GM12878 (cell line): ENCODE results near the gene PDGFA. TPM values are rescaled to one million over a fixed set of nuclear protein-coding genes. Genes with fewer than 3 reads are reported as not detected.

Source experiments
- BHLHE40 ChIP-seq, 2 experiments: fragments of 450-650 bp in 1 of 2; IDR thresholded peaks; 2 replicates each; pipeline ENCODE4 v1.6.1; 2011 to 2017; ENCODE audit warnings: low read depth in 2 of 2, borderline replicate concordance in 1 of 2, improper control_type of control experiment in 1 of 2, low read length in 1 of 2, mild to moderate bottlenecking in 1 of 2
- BMI1 ChIP-seq: fragments of 450-650 bp; IDR thresholded peaks from 2 replicates; pipeline ENCODE4 v1.6.1; 2016; ENCODE audit warnings: mild to moderate bottlenecking, moderate library complexity, borderline replicate concordance
- HDGF ChIP-seq: fragments of 450-650 bp; IDR thresholded peaks from 2 replicates; pipeline ENCODE4 v1.6.1; 2016; ENCODE audit warnings: antibody characterized with exemption
- KAT2A ChIP-seq: conservative IDR thresholded peaks from 2 replicates; pipeline ENCODE4 v1.6.1; 2011; ENCODE audit warnings: low read depth, low read length; ENCODE audit not compliant: control insufficient read depth
- MYC ChIP-seq: IDR thresholded peaks from 2 replicates; pipeline ENCODE4 v1.6.1; 2011; ENCODE audit warnings: mild to moderate bottlenecking, low read length, moderate library complexity, inconsistent platforms; ENCODE audit not compliant: insufficient read depth, insufficient replicate concordance, insufficient read length, severe bottlenecking
- NFIC ChIP-seq: IDR thresholded peaks from 2 replicates; pipeline ENCODE4 v1.6.1; 2012; ENCODE audit warnings: low read depth, mild to moderate bottlenecking, inconsistent platforms, low read length, moderate library complexity
- NFXL1 ChIP-seq: fragments of 450-650 bp; IDR thresholded peaks from 2 replicates; pipeline ENCODE4 v1.6.1; 2017; ENCODE audit warnings: antibody characterized with exemption, mild to moderate bottlenecking, borderline replicate concordance
- NRF1 ChIP-seq: conservative IDR thresholded peaks from 2 replicates; pipeline ENCODE4 v1.6.1; 2011; ENCODE audit warnings: mild to moderate bottlenecking, low read depth, low read length, improper control_type of control experiment
- RBBP5 ChIP-seq: fragments of 200-600 bp; sonication (generic); conservative IDR thresholded peaks from 2 replicates; pipeline ENCODE4 v1.6.1; 2016
- SMARCA5 ChIP-seq: fragments of 450-650 bp; IDR thresholded peaks from 2 replicates; pipeline ENCODE4 v1.6.1; 2017; ENCODE audit warnings: mild to moderate bottlenecking
- WRNIP1 ChIP-seq: IDR thresholded peaks from 2 replicates; pipeline ENCODE4 v1.6.1; 2011; ENCODE audit warnings: low read depth, low read length, improper control_type of control experiment, borderline replicate concordance
- ZNF24 ChIP-seq: fragments of 450-650 bp; IDR thresholded peaks from 2 replicates; pipeline ENCODE4 v1.6.1; 2017; ENCODE audit warnings: antibody characterized with exemption, mild to moderate bottlenecking
- polyA plus RNA-seq, 11 experiments: library from polyadenylated mRNA; depleted of rRNA in 4 of 11; unstranded in 6 of 11; stranded (reverse) in 5 of 11; fragments of >200 nt; fragmentation: Nextera tagmentation in 4 of 11; fragmentation: Illumina TruSeq in 1 of 11; extraction: Ambion mirVana in 4 of 11; extraction: Trizol in 1 of 11; gene quantifications; 1 replicate in 1 of 11; 2 replicates in 10 of 11; pipeline versions ENCODE4 v1.2.1 to v1.2.3, GENCODE V29; 2011 to 2016; ENCODE audit warnings: inconsistent platforms in 2 of 11, missing spikeins in 2 of 11, low read depth in 1 of 11
- total RNA-seq, 4 experiments: library from RNA; depleted of rRNA in 3 of 4; stranded (reverse); fragments of >200 nt in 3 of 4; fragmentation: Illumina TruSeq in 1 of 4; extraction: Trizol in 1 of 4; gene quantifications; 2 replicates each; pipeline versions ENCODE4 v1.2.1 to v1.2.3, GENCODE V29; 2013 to 2021
- TF ChIP-seq, protein P1 (sequence below): fragments of 450-650 bp; IDR thresholded peaks from 2 replicates; pipeline ENCODE4 v1.6.1; 2018; ENCODE audit warnings: borderline replicate concordance, mild to moderate bottlenecking; ENCODE audit not compliant: partially characterized antibody
- TF ChIP-seq, protein P2 (sequence below): fragments of 150-350 bp; IDR thresholded peaks from 2 replicates; pipeline ENCODE4 v1.6.1; 2016; ENCODE audit warnings: low read depth, low read length
- TF ChIP-seq, protein P3 (sequence below), 3 experiments: IDR thresholded peaks in 2 of 3; conservative IDR thresholded peaks in 1 of 3; 2 replicates each; pipeline ENCODE4 v1.5.1; 2011; ENCODE audit warnings: low read depth in 3 of 3, low read length in 3 of 3, mild to moderate bottlenecking in 3 of 3, control low read depth in 2 of 3, moderate library complexity in 2 of 3, inconsistent platforms in 1 of 3, mixed read lengths in 1 of 3; ENCODE audit not compliant: control insufficient read depth in 2 of 3, insufficient read depth in 1 of 3; ENCODE audit errors: extremely low read depth in 1 of 3
- TF ChIP-seq, protein P4 (sequence below): fragments of 450-650 bp; IDR thresholded peaks from 2 replicates; pipeline ENCODE4 v1.6.1; 2017; ENCODE audit warnings: mild to moderate bottlenecking, moderate library complexity

Gene PDGFA
- total and polyA plus RNA-seq, 10 of the 15 experiments (the other 5 are each of a cell fraction or from before 2014, with no cell fraction given): 2.5 to 10.0 (median 5.6) TPM

DNA sequence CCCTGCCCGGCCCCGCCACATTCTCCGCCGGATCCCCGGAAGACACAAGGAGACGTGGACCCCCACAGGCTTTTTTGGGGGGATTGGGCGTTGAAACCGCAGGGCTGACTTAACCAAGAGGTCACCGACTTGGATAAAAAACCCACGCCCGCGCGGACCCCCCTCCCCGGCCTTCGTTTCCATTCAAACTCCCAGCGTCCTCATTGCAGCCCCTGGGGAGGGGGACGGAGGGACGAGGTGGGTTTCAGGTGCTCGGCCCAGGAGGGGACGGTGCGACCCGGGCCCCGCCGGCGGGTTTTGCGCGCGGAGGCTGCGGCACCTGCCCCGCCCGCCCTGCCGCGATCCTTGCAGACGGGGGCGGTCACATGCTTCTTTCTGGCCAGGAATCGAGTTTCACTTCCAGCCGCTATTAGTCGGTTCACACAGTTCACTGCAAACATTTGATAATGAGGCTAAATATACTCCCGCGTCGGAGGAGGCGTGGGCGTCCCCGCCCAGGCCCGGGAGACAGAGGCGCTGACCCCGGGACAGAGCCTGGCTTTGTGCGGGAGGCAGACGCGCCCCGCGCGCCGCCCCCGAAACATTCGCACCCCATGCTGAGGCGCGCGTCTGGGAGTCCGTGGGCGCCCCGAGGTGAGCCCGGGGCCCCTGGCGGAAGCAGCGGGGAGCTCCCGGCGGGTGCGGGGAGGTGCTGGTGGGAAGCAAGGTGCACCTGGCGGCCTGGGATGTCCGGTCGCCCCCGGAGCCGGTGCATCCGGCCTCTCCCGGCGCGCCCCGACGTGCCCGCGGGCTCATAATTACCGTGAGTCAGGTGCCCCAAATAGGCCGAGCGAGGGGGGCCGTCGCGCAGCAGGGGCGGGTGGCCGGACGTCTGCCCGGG is 2.7 kb upstream of the PDGFA start (continued):
- TF ChIP-seq, protein P1, sequence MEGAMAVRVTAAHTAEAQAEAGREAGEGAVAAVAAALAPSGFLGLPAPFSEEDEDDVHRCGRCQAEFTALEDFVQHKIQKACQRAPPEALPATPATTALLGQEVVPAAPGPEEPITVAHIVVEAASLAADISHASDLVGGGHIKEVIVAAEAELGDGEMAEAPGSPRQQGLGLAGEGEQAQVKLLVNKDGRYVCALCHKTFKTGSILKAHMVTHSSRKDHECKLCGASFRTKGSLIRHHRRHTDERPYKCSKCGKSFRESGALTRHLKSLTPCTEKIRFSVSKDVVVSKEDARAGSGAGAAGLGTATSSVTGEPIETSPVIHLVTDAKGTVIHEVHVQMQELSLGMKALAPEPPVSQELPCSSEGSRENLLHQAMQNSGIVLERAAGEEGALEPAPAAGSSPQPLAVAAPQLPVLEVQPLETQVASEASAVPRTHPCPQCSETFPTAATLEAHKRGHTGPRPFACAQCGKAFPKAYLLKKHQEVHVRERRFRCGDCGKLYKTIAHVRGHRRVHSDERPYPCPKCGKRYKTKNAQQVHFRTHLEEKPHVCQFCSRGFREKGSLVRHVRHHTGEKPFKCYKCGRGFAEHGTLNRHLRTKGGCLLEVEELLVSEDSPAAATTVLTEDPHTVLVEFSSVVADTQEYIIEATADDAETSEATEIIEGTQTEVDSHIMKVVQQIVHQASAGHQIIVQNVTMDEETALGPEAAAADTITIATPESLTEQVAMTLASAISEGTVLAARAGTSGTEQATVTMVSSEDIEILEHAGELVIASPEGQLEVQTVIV: no peak
- TF ChIP-seq RBBP5: no peak
- no peak for TF ChIP-seq HDGF
- TF ChIP-seq, protein P2, sequence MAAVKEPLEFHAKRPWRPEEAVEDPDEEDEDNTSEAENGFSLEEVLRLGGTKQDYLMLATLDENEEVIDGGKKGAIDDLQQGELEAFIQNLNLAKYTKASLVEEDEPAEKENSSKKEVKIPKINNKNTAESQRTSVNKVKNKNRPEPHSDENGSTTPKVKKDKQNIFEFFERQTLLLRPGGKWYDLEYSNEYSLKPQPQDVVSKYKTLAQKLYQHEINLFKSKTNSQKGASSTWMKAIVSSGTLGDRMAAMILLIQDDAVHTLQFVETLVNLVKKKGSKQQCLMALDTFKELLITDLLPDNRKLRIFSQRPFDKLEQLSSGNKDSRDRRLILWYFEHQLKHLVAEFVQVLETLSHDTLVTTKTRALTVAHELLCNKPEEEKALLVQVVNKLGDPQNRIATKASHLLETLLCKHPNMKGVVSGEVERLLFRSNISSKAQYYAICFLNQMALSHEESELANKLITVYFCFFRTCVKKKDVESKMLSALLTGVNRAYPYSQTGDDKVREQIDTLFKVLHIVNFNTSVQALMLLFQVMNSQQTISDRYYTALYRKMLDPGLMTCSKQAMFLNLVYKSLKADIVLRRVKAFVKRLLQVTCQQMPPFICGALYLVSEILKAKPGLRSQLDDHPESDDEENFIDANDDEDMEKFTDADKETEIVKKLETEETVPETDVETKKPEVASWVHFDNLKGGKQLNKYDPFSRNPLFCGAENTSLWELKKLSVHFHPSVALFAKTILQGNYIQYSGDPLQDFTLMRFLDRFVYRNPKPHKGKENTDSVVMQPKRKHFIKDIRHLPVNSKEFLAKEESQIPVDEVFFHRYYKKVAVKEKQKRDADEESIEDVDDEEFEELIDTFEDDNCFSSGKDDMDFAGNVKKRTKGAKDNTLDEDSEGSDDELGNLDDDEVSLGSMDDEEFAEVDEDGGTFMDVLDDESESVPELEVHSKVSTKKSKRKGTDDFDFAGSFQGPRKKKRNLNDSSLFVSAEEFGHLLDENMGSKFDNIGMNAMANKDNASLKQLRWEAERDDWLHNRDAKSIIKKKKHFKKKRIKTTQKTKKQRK: no peak
- no peak for TF ChIP-seq ZNF24
- TF ChIP-seq, protein P3, sequence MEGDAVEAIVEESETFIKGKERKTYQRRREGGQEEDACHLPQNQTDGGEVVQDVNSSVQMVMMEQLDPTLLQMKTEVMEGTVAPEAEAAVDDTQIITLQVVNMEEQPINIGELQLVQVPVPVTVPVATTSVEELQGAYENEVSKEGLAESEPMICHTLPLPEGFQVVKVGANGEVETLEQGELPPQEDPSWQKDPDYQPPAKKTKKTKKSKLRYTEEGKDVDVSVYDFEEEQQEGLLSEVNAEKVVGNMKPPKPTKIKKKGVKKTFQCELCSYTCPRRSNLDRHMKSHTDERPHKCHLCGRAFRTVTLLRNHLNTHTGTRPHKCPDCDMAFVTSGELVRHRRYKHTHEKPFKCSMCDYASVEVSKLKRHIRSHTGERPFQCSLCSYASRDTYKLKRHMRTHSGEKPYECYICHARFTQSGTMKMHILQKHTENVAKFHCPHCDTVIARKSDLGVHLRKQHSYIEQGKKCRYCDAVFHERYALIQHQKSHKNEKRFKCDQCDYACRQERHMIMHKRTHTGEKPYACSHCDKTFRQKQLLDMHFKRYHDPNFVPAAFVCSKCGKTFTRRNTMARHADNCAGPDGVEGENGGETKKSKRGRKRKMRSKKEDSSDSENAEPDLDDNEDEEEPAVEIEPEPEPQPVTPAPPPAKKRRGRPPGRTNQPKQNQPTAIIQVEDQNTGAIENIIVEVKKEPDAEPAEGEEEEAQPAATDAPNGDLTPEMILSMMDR (IDR thresholded peaks at IDR 0.05 in 2 of 3, conservative IDR thresholded peaks at IDR 0.05 in 1 of 3; ENCODE audit: control insufficient read depth in 2 of 3, extremely low read depth in 1 of 3, insufficient read depth in 1 of 3, low read depth in 3 of 3, low read length in 3 of 3): peak in 1 of 3 experiments; percentile 15; a peak in 1 of 6 replicates
- TF ChIP-seq NFXL1: no peak
- TF ChIP-seq MYC: no peak
- TF ChIP-seq BHLHE40 (IDR thresholded peaks at IDR 0.05; ENCODE audit: borderline replicate concordance in 1 of 2, low read depth in 2 of 2, low read length in 1 of 2): peak; percentile 57 to 70; a peak in 3 of 4 replicates
- TF ChIP-seq NRF1: no peak
- TF ChIP-seq NFIC: peak; percentile 56; the same call in 1 of the 2 replicates
- TF ChIP-seq BMI1: no peak; the same call in 1 of the 2 replicates
- TF ChIP-seq WRNIP1: no peak
- TF ChIP-seq, protein P4, sequence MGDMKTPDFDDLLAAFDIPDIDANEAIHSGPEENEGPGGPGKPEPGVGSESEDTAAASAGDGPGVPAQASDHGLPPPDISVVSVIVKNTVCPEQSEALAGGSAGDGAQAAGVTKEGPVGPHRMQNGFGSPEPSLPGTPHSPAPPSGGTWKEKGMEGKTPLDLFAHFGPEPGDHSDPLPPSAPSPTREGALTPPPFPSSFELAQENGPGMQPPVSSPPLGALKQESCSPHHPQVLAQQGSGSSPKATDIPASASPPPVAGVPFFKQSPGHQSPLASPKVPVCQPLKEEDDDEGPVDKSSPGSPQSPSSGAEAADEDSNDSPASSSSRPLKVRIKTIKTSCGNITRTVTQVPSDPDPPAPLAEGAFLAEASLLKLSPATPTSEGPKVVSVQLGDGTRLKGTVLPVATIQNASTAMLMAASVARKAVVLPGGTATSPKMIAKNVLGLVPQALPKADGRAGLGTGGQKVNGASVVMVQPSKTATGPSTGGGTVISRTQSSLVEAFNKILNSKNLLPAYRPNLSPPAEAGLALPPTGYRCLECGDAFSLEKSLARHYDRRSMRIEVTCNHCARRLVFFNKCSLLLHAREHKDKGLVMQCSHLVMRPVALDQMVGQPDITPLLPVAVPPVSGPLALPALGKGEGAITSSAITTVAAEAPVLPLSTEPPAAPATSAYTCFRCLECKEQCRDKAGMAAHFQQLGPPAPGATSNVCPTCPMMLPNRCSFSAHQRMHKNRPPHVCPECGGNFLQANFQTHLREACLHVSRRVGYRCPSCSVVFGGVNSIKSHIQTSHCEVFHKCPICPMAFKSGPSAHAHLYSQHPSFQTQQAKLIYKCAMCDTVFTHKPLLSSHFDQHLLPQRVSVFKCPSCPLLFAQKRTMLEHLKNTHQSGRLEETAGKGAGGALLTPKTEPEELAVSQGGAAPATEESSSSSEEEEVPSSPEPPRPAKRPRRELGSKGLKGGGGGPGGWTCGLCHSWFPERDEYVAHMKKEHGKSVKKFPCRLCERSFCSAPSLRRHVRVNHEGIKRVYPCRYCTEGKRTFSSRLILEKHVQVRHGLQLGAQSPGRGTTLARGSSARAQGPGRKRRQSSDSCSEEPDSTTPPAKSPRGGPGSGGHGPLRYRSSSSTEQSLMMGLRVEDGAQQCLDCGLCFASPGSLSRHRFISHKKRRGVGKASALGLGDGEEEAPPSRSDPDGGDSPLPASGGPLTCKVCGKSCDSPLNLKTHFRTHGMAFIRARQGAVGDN: no peak
- peak; percentile 19; the same call in 1 of the 2 replicates for TF ChIP-seq SMARCA5
- no peak for TF ChIP-seq KAT2A
